GM12892 (cell line): ENCODE results near the gene ZNHIT6.

ENCODE experiments used
- POLR2A ChIP-seq: IDR thresholded peaks from 2 replicates; pipeline ENCODE4 v1.6.1; 2011; ENCODE audit warnings: low read depth, low read length, control low read depth
- POLR2AphosphoS5 ChIP-seq: IDR thresholded peaks from 2 replicates; pipeline ENCODE4 v1.6.1; 2011; ENCODE audit warnings: low read depth, low read length, control low read depth

DNA sequence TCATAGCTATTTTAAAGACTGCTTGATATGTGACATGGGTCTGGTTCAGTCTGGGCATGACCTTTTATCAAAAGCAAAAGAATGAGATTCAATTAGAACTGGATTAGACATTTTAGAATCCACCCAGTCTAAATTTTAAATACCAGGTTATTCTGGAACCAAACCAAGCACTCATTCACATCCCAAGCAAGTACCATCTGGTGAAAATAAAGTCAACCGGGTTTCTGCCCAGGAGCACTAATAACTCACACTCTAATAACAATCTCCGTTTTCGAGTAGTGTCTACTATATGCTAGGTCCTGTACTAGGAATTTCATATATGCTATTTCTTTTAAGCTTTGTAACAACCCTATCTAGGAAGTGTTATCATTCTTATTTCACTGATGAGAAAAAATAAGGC, 30.6 kb downstream of the ZNHIT6 start:
- TF ChIP-seq POLR2AphosphoS5 = no peak
- TF ChIP-seq POLR2A = no peak
